GM18511 (cell line): Measurements from ENCODE around the gene CD248.
A peak's percentile ranks its signal among the peaks of the same experiment; 100 is the strongest.

Experiments used
- ATAC-seq: cut with Tn5 transposase; IDR thresholded peaks from one replicate; pipeline ENCODE4 v1.9.1; 2021; ENCODE audit warnings: mild to moderate bottlenecking, moderate library complexity; ENCODE audit not compliant: unreplicated experiment

Gene CD248

GRCh38 chr11:66290330-66290621 lies 26.6 kb downstream of the CD248 start:
- no peak for ATAC-seq

GRCh38 chr11:66289548-66290329 lies 27.1 kb downstream of the CD248 start:
- ATAC-seq = peak; percentile 53

GRCh38 chr11:66288671-66289547 lies 27.9 kb downstream of the CD248 start, which contains the start of gene YIF1A:
Gene YIF1A, minus strand, starts transcription at chr11:66289143. Its CDS starts 158 bp downstream, at chr11:66288985.
- peak; percentile 94 for ATAC-seq

GRCh38 chr11:66287889-66288670 lies 28.8 kb downstream of the CD248 start:
- no peak for ATAC-seq

GRCh38 chr11:66287211-66287888 lies 29.5 kb downstream of the CD248 start:
- ATAC-seq = no peak

- no peak for ATAC-seq
Observed at GRCh38 chr11:66286699-66287098, 30.1 kb downstream of the CD248 start.

GRCh38 chr11:66285250-66285947 lies 31.4 kb downstream of the CD248 start:
- no peak for ATAC-seq

GRCh38 chr11:66284526-66285078 lies 32.2 kb downstream of the CD248 start:
- ATAC-seq = no peak

- no peak for ATAC-seq
Observed at GRCh38 chr11:66283461-66284105, 33.3 kb downstream of the CD248 start.

- peak; percentile 83 for ATAC-seq
Observed at GRCh38 chr11:66282468-66283455, 34.1 kb downstream of the CD248 start.

- ATAC-seq = peak; percentile 21
Observed at GRCh38 chr11:66281776-66282467, 34.9 kb downstream of the CD248 start.

- ATAC-seq = no peak
Observed at GRCh38 chr11:66281001-66281400, 35.8 kb downstream of the CD248 start.

- ATAC-seq = no peak
Observed at GRCh38 chr11:66280428-66280827, 36.4 kb downstream of the CD248 start.

- no peak for ATAC-seq
Observed at GRCh38 chr11:66279092-66279734, 37.6 kb downstream of the CD248 start.

- ATAC-seq = no peak
Observed at GRCh38 chr11:66278363-66279091, 38.3 kb downstream of the CD248 start.
